DND-41 (cell line): ENCODE data around the gene CBX1.

ENCODE experiments used
- CTCF ChIP-seq: IDR thresholded peaks from 2 replicates; pipeline ENCODE4 v1.5.1; 2012; ENCODE audit warnings: borderline replicate concordance, low read length, moderate library complexity, mild to moderate bottlenecking; ENCODE audit not compliant: poor library complexity, severe bottlenecking; ENCODE audit errors: extremely low read depth
- EZH2 ChIP-seq: IDR thresholded peaks from 3 replicates; pipeline ENCODE4 v1.6.1; 2012; ENCODE audit warnings: borderline replicate concordance, low read depth, mild to moderate bottlenecking, moderate library complexity, low read length, inconsistent platforms; ENCODE audit not compliant: severe bottlenecking

DNA sequence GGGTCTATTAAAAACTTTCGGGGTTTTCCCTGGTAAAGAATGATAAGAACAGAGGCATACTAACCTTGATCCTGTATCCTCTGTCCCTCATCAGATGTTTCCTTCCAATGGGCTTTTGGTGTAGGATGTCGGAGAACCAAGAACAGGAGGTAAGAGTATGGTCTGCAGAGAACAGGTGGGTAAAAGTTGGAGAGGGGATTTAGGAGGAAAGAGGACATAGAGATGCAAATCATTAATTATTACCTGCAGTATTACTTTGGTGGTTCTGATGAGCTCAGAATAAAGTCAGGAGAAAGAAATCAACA lies 10.6 kb upstream of the CBX1 start:
- TF ChIP-seq EZH2 = no peak
- TF ChIP-seq CTCF = no peak
